Retinal pigment epithelial cell (primary cell): Measurements from ENCODE around the gene MMP20.
A peak's percentile ranks its signal among the peaks of the same experiment; 100 is the strongest.

Source experiments
- DNase-seq: peaks from one replicate; pipeline ENCODE4 v3.0.0-alpha.2; 2010; ENCODE audit warnings: low read depth
- H3K4me3 ChIP-seq: 2 replicates; pipeline ENCODE4 v1.5.1; 2011; ENCODE audit warnings: mild to moderate bottlenecking, low read length, control low read depth, moderate library complexity
- TF ChIP-seq, protein P1 (sequence below): conservative IDR thresholded peaks from 2 replicates; pipeline ENCODE4 v1.5.1; 2011; ENCODE audit warnings: low read depth, low read length, control low read depth, inconsistent platforms

MMP20 gene

DNA sequence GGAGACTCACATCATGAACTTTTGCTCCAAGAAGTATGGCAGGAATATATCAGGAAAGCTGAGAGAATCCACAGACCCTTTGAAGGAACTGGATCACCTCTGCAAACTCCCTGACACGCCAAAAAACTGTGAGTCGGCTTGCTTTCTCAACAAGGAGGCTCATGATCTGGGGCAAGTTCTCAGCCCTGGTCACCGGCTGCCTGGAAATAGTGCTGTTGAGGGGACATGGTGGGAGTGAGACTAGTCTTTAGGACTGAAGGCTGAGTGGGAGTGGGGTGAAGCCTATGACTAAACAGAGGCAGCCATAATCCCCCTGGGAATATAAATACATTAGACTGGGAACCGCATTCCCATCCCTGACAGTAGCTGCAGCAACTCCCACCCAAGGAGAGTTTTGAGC is 86.2 kb downstream of the MMP20 start:
- TF ChIP-seq, protein P1, sequence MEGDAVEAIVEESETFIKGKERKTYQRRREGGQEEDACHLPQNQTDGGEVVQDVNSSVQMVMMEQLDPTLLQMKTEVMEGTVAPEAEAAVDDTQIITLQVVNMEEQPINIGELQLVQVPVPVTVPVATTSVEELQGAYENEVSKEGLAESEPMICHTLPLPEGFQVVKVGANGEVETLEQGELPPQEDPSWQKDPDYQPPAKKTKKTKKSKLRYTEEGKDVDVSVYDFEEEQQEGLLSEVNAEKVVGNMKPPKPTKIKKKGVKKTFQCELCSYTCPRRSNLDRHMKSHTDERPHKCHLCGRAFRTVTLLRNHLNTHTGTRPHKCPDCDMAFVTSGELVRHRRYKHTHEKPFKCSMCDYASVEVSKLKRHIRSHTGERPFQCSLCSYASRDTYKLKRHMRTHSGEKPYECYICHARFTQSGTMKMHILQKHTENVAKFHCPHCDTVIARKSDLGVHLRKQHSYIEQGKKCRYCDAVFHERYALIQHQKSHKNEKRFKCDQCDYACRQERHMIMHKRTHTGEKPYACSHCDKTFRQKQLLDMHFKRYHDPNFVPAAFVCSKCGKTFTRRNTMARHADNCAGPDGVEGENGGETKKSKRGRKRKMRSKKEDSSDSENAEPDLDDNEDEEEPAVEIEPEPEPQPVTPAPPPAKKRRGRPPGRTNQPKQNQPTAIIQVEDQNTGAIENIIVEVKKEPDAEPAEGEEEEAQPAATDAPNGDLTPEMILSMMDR, result no peak
- H3K4me3 ChIP-seq, result no peak overlapping the region
- no peak for DNase-seq

DNA sequence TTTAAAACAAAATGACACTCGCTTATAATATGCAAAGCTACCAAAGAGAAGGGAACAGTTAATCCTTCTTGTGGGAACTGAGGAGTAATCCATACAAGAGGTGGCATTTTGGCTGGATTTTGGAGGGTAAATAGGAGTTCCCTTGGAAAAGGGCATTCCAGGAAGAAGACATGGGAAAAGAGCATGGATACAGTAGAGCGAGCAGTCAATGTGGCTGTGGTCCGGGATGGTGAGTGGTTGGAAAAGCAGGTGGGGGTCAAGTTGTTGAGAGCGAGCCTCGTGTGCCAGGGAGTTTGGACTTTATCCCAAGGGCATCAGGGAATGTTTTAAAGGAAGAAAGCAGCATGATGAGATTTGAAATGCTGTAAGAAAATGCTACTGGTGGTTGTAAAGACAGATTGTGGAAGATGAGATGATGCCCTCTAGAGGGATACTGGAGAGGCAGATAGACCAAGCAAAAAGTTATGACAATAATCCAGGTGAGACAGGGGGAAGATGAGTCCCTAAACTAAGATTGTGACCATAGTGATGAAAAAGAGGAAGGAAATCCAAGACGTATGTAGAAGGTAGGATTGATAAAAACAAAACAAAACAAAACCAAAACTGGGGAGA is 90.8 kb downstream of the MMP20 start:
- H3K4me3 ChIP-seq, result no peak overlapping the region
- TF ChIP-seq, protein P1, result peak; percentile 4
- no peak for DNase-seq

GRCh38 chr11:102530558-102530957 is 94.6 kb downstream of the MMP20 start, which contains the start of gene MMP7:
MMP7 (minus strand) TSS chr11:102530747; CDS start chr11:102530700, 47 bp downstream.
- TF ChIP-seq, protein P1, result no peak
- no peak within 1 kb of the TSS for H3K4me3 ChIP-seq
- DNase-seq, result peak; percentile 29

- H3K4me3 ChIP-seq, result no peak overlapping the region
- no peak for DNase-seq
- TF ChIP-seq, protein P1, result no peak
These were observed 96.5 kb downstream of the MMP20 start for GRCh38 chr11:102528618-102529017.

DNA sequence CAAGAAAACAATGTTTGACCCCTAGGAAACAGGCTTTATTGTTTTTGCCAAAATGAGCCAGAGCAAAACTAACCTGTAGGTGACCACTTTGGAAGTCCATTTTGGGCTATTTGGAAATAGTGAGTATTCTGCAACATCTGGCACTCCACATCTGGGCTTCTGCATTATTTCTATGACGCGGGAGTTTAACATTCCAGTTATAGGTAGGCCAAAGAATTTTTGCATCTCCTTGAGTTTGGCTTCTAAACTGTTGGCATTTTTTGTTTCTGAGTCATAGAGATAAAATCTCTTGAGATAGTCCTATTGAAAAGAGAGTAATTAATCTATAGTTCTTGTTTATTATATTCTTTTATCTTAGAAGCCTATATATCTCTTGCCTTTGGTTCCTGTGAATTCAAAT is 97.4 kb downstream of the MMP20 start:
- TF ChIP-seq, protein P1, result no peak
- DNase-seq, result no peak
- no peak overlapping the region for H3K4me3 ChIP-seq

- TF ChIP-seq, protein P1, result no peak
- H3K4me3 ChIP-seq, result no peak overlapping the region
- no peak for DNase-seq
These were observed 98.1 kb downstream of the MMP20 start for GRCh38 chr11:102527041-102527440.
